SW 1271 (cell line): ENCODE measurements around the gene SPAG6.

ENCODE experiments used
- DNase-seq, 2 experiments: peaks; one replicate each; lab custom pipeline; 2025; lab: John Stamatoyannopoulos, UW

Gene SPAG6

DNA sequence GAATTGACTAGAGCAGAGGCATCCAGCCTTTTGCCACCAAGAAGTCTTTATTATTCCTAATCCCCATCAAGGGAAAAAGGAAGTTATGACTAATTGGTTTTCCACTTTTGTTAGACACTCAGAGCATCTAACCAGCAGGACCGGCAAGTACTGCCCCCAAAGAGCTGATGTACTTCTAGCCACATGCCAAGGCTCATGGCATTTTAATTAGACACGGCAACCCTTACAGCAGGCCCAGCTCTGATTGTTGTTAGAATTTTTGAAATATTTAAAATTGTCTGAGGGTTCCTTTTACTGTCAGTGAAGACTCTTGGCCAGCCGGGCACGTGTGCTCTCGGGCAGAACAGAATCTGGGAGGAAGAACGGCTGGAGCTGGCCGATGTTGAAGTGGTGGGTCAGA is 114.8 kb downstream of the SPAG6 start:
- DNase-seq = no peak

DNA sequence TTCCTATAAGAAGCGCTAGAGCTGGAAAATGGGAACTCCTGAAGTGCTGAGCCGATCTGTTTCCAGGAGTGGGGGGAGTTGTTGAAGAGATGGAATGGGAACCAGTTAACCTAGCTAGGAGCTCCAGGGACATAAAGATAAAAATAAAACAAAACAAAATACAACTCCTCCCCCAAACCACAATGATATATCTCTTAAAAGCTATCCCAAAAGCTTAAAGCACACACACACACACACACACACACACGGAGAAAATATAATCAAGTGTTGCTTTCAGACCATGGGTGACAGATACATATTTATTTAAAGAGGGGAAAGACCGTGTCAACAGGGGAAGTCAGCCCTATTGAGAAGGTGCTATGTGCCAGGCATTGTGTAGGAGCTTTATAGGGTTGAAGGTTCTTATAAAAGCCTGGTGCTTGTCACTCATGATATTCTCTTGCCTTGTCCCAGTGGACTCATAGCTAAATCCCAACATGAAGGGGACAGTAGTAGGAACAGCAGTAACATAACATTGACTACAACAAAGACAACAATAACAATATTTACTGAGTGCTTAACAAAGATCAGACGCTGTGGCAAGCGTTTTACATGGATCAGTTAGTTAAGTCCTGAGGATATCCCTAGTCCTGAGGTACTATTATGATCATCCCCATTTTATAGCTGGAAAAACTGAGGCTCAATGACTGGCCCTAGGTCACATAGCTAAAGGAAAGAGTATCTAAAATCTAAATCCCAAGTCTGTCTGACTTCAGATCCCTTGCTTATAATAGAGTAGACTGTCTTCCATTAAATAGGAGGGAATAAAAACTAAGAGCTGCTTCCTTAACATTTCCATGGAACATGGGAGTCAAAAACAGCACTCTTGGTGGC is 115.5 kb downstream of the SPAG6 start:
- DNase-seq = no peak

DNA sequence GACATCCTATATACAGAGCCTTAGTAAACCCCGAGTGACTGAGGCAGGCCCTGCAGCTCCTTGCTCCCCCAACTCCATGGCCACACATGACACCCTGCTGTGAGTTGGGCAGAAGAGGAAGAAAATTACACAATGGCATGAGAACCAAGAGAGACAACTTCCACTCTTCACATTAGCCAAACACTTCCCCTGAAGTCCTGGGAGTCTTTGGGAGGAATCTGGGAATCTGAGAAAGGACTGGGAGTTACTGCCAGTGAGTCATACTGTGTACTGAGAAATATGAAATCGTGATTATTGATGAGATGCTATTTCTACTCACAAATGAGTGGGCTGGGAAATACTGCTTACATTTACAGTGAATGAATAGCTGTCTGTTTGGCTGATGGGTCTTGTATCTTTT is 116.6 kb downstream of the SPAG6 start:
- DNase-seq = no peak

DNA sequence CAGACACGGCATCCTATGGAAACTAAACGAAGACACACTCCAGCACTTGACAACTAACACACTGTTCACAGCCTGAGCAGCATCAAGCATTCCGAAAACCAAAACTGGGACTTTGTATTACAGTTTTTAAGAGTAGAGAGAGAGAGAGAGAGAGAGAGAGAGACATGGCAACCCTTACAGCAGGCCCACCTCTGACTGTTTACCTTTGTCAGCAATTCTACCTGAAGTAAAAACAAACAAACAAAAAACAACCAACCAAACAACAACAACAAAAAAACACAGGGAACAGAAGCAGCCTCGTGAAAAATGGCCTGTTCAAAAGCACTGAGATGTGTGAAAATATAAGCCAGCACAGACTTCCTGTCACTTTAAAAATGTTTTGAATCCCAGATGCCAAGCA is 118.0 kb downstream of the SPAG6 start:
- DNase-seq = no peak

DNA sequence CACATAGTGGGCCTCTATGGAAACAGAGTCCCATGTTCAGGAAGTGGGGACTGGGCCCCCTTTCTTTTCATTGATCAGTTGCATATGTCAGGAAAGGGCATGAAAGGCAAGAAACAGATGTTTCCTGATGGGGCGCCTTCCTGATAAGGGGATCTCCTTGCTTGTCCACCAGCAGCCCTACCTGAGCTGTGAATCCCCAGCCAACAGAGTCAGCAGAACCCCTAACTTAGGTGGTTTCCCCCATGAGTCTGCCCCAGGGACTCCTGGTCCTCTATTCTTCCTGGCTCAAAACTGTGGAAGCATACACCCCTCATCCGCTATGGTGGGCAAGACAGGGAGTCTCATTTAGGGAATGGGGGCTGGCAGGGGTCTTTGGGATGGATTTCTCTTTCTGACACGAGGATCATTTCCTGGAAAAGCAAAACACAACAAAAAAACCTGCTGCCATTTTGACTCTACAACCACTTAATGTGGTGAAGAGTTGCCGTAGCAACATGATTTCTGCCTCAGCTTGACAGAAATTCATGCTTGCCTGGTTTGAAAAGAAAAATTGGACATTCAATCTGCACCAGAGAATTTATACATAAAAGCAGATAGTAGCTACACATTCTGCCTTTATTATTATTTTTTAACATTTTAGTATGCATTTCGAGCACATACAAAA is 119.8 kb downstream of the SPAG6 start:
- no peak for DNase-seq

DNA sequence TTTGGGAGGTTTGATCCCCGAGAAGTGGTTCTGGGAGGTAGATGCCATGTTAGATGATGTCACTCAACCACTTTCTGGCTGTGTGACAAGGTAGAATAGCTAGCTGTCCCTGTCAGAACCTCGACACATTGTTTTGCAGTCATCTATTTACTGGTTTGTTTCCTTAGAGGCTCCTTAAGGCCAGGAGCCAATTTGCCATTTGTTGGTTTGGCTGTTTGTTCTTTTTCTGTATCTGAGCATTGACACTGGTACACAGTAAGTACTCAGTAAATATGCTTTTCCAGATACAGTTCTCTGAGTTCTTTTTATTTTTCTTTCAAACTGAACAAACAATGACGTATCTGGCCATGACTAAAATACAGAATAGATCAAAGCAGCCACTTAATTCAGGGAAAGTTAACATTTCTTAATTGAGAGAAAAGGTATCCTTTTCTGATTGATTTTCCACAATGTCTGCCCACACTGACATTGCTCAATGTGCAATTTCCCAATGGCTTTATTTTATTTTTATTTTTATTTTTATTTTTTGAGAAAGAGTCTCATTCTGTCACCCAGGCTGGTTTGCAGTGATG is 121.6 kb downstream of the SPAG6 start:
- DNase-seq = no peak
